ENCODE results near the gene AMER3. TPM values are rescaled to one million over a fixed set of nuclear protein-coding genes. Genes with fewer than 3 reads are reported as not detected.

The AMER3 gene
- total RNA-seq, 2 donors from 2014 or later = not detected

GRCh38 chr2:130762910-130763385 is 7.6 kb downstream of the AMER3 start:
- Histone ChIP-seq H3K4me1 (no peaks in the 10 kb centered on the region), H3K9me3 (no peaks in the 10 kb centered on the region), H3K27ac (no peak overlapping the region), H3K36me3 (no peaks in the 10 kb centered on the region), H3K4me3 (no peak overlapping the region), H3K27me3 (no peaks in the 10 kb centered on the region)
- TF ChIP-seq CTCF (IDR thresholded peaks at IDR 0.05) = no peak
- DNase-seq (ENCODE audit: low spot score) = no peak

DNA sequence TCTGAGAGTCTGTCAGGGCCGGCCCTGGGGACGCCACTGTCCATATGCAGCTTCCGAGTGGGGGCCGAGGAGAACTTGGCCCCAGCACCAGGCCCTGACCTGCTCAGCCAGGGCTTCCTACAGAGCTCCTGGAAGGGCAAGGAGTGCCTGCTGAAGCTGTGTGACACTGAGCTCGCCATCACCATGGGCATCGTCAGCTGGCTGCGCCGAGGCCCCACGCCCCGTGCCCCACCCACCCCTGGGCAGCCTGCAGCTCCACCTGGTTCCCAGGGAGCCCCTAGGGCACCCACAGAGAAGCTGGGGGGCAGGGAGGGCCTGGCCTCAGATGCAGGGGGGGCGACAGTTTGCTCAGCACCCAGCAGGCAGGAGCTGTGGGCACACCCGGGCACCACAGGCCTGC is 8.1 kb downstream of the AMER3 start:
- DNase-seq (ENCODE audit: low spot score) = peak; percentile 21
- Histone ChIP-seq H3K4me3 (no peak overlapping the region), H3K4me1 (no peaks in the 10 kb centered on the region), H3K27me3 (no peaks in the 10 kb centered on the region), H3K36me3 (no peaks in the 10 kb centered on the region), H3K27ac (no peak overlapping the region), H3K9me3 (no peaks in the 10 kb centered on the region)
- no peak for TF ChIP-seq CTCF (IDR thresholded peaks at IDR 0.05)

DNA sequence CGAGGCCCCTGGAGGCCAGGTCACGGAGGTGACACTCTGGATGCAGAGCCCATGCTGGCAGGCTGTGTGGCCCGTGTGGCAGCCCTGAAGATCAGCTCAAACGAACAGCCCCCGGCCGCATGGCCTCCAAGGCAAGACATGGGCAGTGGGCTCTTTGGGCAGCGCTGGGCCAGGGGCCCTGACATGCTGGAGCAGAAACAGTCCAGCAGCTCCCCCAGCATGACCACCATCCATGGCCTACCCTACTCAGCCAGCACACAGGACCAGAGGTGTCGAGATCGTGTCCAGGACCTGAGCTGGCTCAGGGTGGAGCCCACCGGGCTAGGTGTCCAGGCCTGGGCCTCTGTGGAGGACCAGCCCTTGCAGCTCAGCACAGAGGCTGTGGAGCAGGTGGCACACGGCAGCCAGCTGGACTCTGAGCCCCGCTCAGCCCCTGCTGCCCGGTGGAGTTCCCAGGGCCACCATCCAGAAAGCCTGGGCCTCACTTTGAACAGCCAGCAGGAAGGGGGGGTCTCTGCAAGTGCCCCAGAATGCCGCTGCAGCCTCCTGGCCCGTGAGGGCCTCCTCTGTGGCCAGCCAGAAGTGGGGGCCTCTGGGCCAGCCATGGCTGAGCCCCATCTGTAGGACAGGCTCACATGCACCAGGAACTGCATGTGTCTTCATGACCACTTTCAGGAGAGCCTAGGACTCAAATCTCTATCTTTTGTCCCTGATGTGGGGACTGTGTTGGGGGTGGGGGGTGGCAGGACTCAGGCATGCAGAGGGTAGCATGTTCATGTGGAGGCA is 8.9 kb downstream of the AMER3 start:
- no peak for TF ChIP-seq CTCF (IDR thresholded peaks at IDR 0.05)
- no peaks in the 10 kb centered on the region for H3K36me3 ChIP-seq
- H3K4me1 ChIP-seq = no peaks in the 10 kb centered on the region
- no peaks in the 10 kb centered on the region for H3K9me3 ChIP-seq
- H3K27me3 ChIP-seq = no peaks in the 10 kb centered on the region
- no peak overlapping the region for H3K27ac ChIP-seq
- H3K4me3 ChIP-seq = no peak overlapping the region
- peak; percentile 50 for DNase-seq (ENCODE audit: low spot score)

- H3K36me3 ChIP-seq = no peaks in the 10 kb centered on the region
- no peak for TF ChIP-seq CTCF (IDR thresholded peaks at IDR 0.05)
- no peak overlapping the region for H3K4me3 ChIP-seq
- no peaks in the 10 kb centered on the region for H3K4me1 ChIP-seq
- H3K27ac ChIP-seq = no peak overlapping the region
- no peaks in the 10 kb centered on the region for H3K9me3 ChIP-seq
- no peak for DNase-seq (ENCODE audit: low spot score)
- no peaks in the 10 kb centered on the region for H3K27me3 ChIP-seq
These were observed 9.4 kb downstream of the AMER3 start for GRCh38 chr2:130764821-130765115.

- no peaks in the 10 kb centered on the region for H3K9me3 ChIP-seq
- no peak for TF ChIP-seq CTCF (IDR thresholded peaks at IDR 0.05)
- H3K4me3 ChIP-seq = no peak overlapping the region
- no peaks in the 10 kb centered on the region for H3K4me1 ChIP-seq
- H3K27ac ChIP-seq = no peak overlapping the region
- DNase-seq (ENCODE audit: low spot score) = peak; percentile 23
- H3K27me3 ChIP-seq = no peaks in the 10 kb centered on the region
- H3K36me3 ChIP-seq = no peaks in the 10 kb centered on the region
These were observed 10.1 kb downstream of the AMER3 start for GRCh38 chr2:130765464-130765863.

DNA sequence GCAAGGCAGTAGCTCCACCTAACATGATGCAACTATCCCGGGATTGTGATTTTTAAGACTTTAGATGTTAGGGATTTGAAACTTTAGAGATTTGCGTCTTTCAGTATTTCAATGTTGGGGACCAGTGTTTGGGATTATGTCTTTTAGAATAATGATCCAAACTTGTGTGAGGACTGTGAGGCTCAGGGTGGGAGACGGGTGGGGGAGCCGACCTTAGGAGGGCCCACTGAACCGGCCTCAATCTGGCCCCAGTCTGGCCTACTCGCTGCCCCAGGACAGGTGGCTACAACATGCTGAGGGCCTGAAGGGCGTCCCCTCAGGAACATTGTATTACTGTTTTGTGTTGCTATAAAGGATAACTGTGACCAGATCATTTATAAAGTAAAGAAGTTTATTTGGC is 10.7 kb downstream of the AMER3 start:
- DNase-seq (ENCODE audit: low spot score) = peak; percentile 9
- Histone ChIP-seq H3K4me3 (no peak overlapping the region), H3K27me3 (no peaks in the 10 kb centered on the region), H3K9me3 (no peaks in the 10 kb centered on the region), H3K4me1 (no peaks in the 10 kb centered on the region), H3K36me3 (no peaks in the 10 kb centered on the region), H3K27ac (no peak overlapping the region)
- no peak for TF ChIP-seq CTCF (IDR thresholded peaks at IDR 0.05)

All from right atrium auricular region (tissue), 2 donors.